UCSD-AML1 (cell line): ENCODE results near the gene TPRG1.

Source experiments
- DNase-seq: peaks from one replicate; lab custom pipeline; 2025; ENCODE audit not compliant: unreplicated experiment; lab: John Stamatoyannopoulos, UW

Gene TPRG1

DNA sequence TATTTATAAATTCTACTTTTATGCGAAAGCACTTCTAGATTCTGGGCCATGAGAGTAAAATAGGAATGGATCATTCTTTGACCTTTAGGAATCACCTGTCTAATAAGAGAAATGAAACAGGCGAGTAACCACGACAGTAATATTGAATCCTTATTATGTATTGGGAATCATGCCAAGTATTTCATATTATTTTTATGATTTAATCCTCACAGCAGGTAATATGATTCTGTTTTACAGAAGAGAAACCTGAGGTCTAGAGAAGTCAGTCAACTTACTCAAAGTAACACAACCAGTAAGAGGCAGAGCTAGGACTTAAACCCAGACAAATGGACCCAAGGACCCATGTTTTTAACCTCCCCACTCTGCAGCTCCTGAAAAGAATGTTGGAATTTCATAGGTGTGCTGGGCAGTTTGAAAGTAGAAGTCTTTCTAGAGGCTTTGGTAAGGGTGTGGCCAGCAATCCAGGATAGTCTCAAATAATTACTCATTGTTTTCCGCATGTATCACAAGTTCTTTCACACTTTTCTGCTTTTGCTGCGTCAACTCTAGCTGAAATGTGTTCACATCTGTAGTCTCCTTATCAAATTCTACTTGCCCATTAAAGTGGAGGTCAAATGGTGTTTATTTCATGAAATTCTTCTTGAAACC lies 181.7 kb downstream of the TPRG1 start:
- no peak for DNase-seq

DNA sequence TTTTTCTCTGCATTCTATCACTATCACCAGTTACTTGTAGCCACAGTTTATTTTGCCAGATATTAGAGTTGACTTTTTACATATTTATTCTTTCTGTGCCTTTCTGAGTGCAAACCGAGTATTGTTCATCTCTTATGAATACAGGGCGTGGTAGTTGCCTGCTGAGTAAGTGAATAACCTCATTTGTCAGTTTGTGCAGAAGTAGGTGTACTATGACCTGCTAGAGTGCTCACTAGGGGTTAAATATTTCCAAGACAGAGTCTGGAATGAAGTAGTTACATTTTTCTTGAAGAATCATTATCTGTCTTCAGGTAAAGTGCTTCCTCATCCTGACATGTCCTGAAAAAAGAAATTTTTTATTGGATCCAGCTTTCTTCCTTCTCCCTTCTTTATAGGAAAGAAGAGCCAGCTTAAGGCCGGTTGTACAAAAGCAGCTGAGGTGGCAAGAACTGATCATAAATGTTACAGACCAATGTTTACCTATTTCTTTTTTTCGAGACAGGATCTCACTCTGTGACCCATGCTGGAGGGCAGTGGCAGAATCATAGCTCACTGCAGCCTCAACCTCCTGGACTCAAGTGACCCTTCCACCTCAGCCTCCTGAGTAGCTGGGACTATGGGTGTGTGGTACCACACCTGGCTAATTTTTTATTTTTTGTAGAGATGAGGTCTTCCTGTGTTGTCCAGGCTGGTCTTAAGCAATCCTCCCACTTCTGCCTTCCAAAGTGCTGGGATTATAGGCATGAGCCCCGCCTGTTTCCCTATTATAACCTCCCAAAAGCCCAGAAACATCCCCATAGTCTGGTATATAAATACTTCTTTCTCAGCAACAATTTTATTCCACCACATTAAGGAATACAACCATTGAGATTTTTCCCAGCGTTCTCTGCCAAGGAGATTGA lies 182.5 kb downstream of the TPRG1 start:
- DNase-seq = no peak

DNA sequence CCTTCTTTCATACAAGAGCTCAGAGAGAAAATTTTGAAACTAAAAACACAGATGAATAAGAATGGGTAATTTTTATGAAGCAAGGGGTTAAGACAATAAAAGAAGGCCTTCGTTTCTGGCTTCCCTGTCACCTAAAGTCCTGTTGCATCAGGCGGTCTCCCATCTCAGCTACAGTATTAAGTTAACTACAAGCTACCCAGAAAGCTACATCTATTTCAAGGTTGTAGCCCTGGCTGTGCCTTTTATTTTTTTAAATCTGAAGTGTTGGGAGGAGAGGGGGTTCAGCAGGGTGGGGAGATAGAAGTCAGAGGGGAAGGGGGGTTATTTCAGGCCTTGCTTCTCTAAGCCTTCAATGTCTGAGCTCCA lies 183.3 kb downstream of the TPRG1 start:
- DNase-seq = no peak

DNA sequence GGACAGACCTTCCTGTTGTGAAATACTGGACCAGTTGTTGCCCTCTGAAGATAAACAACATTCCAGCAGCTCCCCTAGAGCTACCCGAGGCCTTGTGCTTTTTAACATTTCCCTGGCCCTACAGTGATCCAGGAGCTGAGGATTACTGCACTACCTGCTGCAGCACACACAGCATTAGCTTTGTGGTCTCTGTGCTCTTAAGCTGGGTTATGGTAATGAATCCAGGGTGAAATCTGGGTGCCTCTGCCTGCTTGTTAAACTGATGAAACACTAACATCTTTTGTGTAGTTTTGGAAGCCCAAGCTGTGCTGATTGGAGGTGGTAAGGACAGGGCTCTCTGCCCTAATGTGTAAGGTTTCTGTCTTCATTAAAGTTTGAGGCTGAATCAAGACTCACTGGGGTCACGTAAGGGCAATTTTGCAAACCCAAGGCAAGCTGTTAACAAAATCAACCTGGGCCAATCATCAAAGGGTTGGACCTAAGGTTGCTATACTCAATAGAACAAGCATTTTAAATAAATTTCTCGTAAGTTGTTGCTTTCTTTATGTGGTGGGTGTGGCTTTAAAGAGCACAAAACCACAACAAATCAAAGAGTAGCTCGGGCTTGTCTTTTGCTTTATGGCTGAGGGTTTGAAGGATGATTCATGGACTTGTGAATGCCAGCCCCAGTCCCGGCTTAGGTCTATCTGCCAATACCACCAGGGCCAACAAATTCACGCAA lies 183.9 kb downstream of the TPRG1 start:
- DNase-seq = no peak

DNA sequence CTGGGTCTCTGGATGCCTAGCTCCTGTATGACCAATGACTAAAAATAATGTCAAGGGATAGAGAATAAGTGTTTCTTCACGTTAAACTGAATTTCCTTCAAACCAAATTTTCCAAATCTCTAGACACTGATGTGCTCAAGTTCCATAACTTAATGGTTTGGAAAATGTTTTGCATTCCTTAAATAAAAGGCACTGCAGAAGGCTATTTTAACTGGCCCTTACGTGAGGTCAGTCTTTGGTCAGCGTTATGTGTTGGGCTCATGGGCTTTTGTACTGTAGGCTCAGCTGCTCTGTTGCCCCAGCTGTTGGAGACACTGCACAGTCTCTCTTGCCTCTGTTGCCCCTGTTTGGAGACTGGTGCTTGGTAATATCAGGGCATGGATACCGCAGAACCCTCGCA lies 188.5 kb downstream of the TPRG1 start:
- no peak for DNase-seq

GRCh38 chr3:189361103-189361835 lies 189.5 kb downstream of the TPRG1 start:
- DNase-seq = no peak

GRCh38 chr3:189363590-189364255 lies 192.0 kb downstream of the TPRG1 start:
- no peak for DNase-seq

- no peak for DNase-seq
Observed at GRCh38 chr3:189365609-189366564, 194.1 kb downstream of the TPRG1 start.

GRCh38 chr3:189368384-189368783 lies 196.6 kb downstream of the TPRG1 start:
- DNase-seq = no peak

DNA sequence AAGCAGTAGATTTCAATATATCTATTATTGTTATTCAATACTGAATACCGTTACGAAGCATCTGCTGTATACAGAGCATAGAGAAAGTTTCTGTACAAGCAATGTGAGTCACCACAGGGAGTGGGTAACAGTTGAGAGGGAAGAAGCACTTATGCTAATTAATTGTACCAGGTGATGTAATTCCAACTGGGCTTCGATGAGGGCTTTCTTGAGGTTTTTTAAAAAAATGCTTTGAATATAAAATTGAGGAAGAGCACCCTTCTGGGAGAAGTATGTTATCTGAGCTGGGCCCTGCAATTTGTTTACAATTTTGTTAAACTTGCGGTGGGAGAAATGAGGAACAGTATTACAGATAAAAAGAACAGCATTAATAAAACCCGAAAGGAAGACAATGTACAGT lies 197.9 kb downstream of the TPRG1 start:
- no peak for DNase-seq

- no peak for DNase-seq
Observed at GRCh38 chr3:189372243-189372642, 200.5 kb downstream of the TPRG1 start.
